T-cell (primary cell): Measurements from ENCODE around the gene KATNAL2. TPM values are rescaled to one million over a fixed set of nuclear protein-coding genes. Genes with fewer than 3 reads are reported as not detected.
"Not testable (repeated sequence)": the region's sequence is repeated elsewhere in the genome, so short reads cannot be mapped to it uniquely, and the experiment has no call there.

ENCODE experiments used
- ATAC-seq, 4 experiments: fragments of 200-7000 bp in 3 of 4; fragments of 150-1000 bp in 1 of 4; cut with Tn5 transposase; replicated peaks in 1 of 4; 1 replicate in 3 of 4; 2 replicates in 1 of 4; pipeline ENCODE4 v1.10.0; 2021; ENCODE audit warnings: moderate library complexity in 3 of 4, mild to moderate bottlenecking in 2 of 4, moderate number of reproducible peaks in 1 of 4
- CTCF ChIA-PET, 2 donors: fragments of 300-600 bp; sonication (Branson Sonifier 250); formaldehyde crosslinking; loops; one replicate each; lab custom pipeline; 2022; ENCODE audit warnings: antibody characterized with exemption in 2 of 2; lab: Charles Lee
- POLR2A ChIA-PET, 2 donors: fragments of 300-600 bp; sonication (Branson Sonifier 250); formaldehyde crosslinking; loops; one replicate each; lab custom pipeline; 2022; ENCODE audit warnings: antibody characterized with exemption in 2 of 2; lab: Charles Lee
- DNase-seq, 35 experiments: peaks; one replicate each; pipeline versions ENCODE4 v3.0.0 to v3.0.0-alpha.2; 2013 to 2023
- H3K27ac ChIP-seq: one replicate; pipeline ENCODE4 v1.5.1; 2013; ENCODE audit warnings: low read length
- H3K27me3 ChIP-seq, 2 experiments: replicated peaks in 1 of 2; 1 replicate in 1 of 2; 2 replicates in 1 of 2; pipeline versions ENCODE4 v1.6.1 to v1.7.0; 2013; ENCODE audit warnings: low read length in 1 of 2, mixed read lengths in 1 of 2; ENCODE audit not compliant: control insufficient read depth in 2 of 2, insufficient read depth in 2 of 2; ENCODE audit errors: extremely low read depth in 1 of 2
- H3K36me3 ChIP-seq, 2 donors: 1 replicate in 1 of 2; 2 replicates in 1 of 2; pipeline versions ENCODE4 v1.6.1 to v1.7.0; 2013; ENCODE audit warnings: low read length in 1 of 2; ENCODE audit not compliant: control insufficient read depth in 2 of 2, insufficient read depth in 1 of 2; ENCODE audit errors: extremely low read depth in 1 of 2
- H3K4me1 ChIP-seq, 2 experiments: 1 replicate in 1 of 2; 2 replicates in 1 of 2; pipeline versions ENCODE4 v1.6.1 to v1.7.0; 2013; ENCODE audit warnings: low read length in 2 of 2, mixed read lengths in 1 of 2; ENCODE audit not compliant: insufficient read depth in 2 of 2, control insufficient read depth in 1 of 2; ENCODE audit errors: extremely low read depth in 1 of 2
- H3K4me3 ChIP-seq, 2 donors: 1 replicate in 1 of 2; 2 replicates in 1 of 2; pipeline versions ENCODE4 v1.5.1 to v1.7.0; 2013; ENCODE audit warnings: mild to moderate bottlenecking in 2 of 2, low read length in 1 of 2, moderate library complexity in 1 of 2; ENCODE audit not compliant: control insufficient read depth in 1 of 2; ENCODE audit errors: extremely low read depth in 1 of 2
- H3K9me3 ChIP-seq: 2 replicates; pipeline ENCODE4 v1.7.0; 2013
- H3K27ac Mint-ChIP-seq, 2 donors: one replicate each; pipeline ENCODE4 v1.8.0; 2020 to 2021; ENCODE audit warnings: mild to moderate bottlenecking in 2 of 2, mixed read lengths in 2 of 2
- H3K27me3 Mint-ChIP-seq, 2 donors: one replicate each; pipeline ENCODE4 v1.8.0; 2021 to 2022; ENCODE audit warnings: mixed read lengths in 2 of 2
- H3K36me3 Mint-ChIP-seq: one replicate; pipeline ENCODE4 v1.8.0; 2021; ENCODE audit warnings: mixed read lengths
- H3K4me1 Mint-ChIP-seq, 3 donors: one replicate each; pipeline ENCODE4 v1.8.0; 2020 to 2022; ENCODE audit warnings: mixed read lengths in 3 of 3, mild to moderate bottlenecking in 1 of 3
- H3K4me3 Mint-ChIP-seq, 3 donors: one replicate each; pipeline ENCODE4 v1.8.0; 2020 to 2022; ENCODE audit warnings: mild to moderate bottlenecking in 3 of 3, mixed read lengths in 3 of 3, moderate library complexity in 3 of 3
- H3K9me3 Mint-ChIP-seq, 3 donors: one replicate each; pipeline ENCODE4 v1.8.0; 2020 to 2022; ENCODE audit warnings: mixed read lengths in 3 of 3
- WGBS: methylation state at CpG from one replicate; pipeline ENCODE4 v1.1.5; 2013; ENCODE audit warnings: missing lambda C conversion rate; ENCODE audit not compliant: insufficient coverage; 5-methylcytosine and 5-hydroxymethylcytosine counted together
- total RNA-seq, 35 experiments: library from RNA in 6 of 35; stranded (reverse) in 6 of 35; fragments of 120-200 nt in 1 of 35; gene quantifications; one replicate each; pipeline versions ENCODE4 v1.2.1 to v1.2.4 and lab custom pipeline; 2013 to 2026

Gene KATNAL2
- total RNA-seq, 5 donors from 2014 or later (not counting 1 experiment from before 2014, with no cell fraction given), result 0.53 to 1.7 (median 0.99) TPM; not detected in 1

- DNase-seq, POLR2A ChIA-PET, H3K9me3 Mint-ChIP-seq, H3K27me3 Mint-ChIP-seq, H3K36me3 Mint-ChIP-seq, H3K4me1 ChIP-seq, H3K4me3 ChIP-seq, H3K27ac Mint-ChIP-seq, H3K4me1 Mint-ChIP-seq, H3K27me3 ChIP-seq, H3K9me3 ChIP-seq, H3K27ac ChIP-seq, H3K36me3 ChIP-seq, CTCF ChIA-PET, ATAC-seq, H3K4me3 Mint-ChIP-seq: not testable (repeated sequence)
- 95% methylated on average over 3 of the region's 17 CpGs for WGBS
These were observed 108.3 kb downstream of the KATNAL2 start for GRCh38 chr18:47025557-47026174.

- POLR2A ChIA-PET, ATAC-seq, DNase-seq, H3K4me1 ChIP-seq, H3K27ac Mint-ChIP-seq, H3K9me3 ChIP-seq, H3K4me3 Mint-ChIP-seq, H3K36me3 Mint-ChIP-seq, H3K27ac ChIP-seq, H3K4me3 ChIP-seq, H3K9me3 Mint-ChIP-seq, CTCF ChIA-PET, H3K27me3 ChIP-seq, H3K36me3 ChIP-seq, H3K27me3 Mint-ChIP-seq, H3K4me1 Mint-ChIP-seq: not testable (repeated sequence)
- no CpG with 5 or more reads among the region's 29 CpGs for WGBS
These were observed 111.3 kb downstream of the KATNAL2 start for GRCh38 chr18:47028738-47029137.

- H3K4me3 ChIP-seq, H3K27ac ChIP-seq, DNase-seq, H3K27me3 ChIP-seq, H3K36me3 Mint-ChIP-seq, H3K9me3 Mint-ChIP-seq, H3K27me3 Mint-ChIP-seq, H3K27ac Mint-ChIP-seq, H3K9me3 ChIP-seq, CTCF ChIA-PET, H3K4me1 ChIP-seq, H3K4me3 Mint-ChIP-seq, H3K4me1 Mint-ChIP-seq, H3K36me3 ChIP-seq, POLR2A ChIA-PET: not testable (repeated sequence)
- ATAC-seq, result peak in 2 of 4 experiments; percentile 11 to 38
- WGBS, result no CpG with 5 or more reads among the region's 55 CpGs
These were observed 112.4 kb downstream of the KATNAL2 start for GRCh38 chr18:47029684-47030353.

GRCh38 chr18:47030887-47031286 is 113.5 kb downstream of the KATNAL2 start:
- H3K9me3 Mint-ChIP-seq, result peaks cover 0 to 12% (median 2%) of the 10 kb centered on the region in 3 donors
- 84% methylated on average over 3 of the region's 12 CpGs for WGBS
- H3K27me3 Mint-ChIP-seq, H3K27me3 ChIP-seq, POLR2A ChIA-PET, H3K4me3 Mint-ChIP-seq, H3K9me3 ChIP-seq, H3K4me1 ChIP-seq, DNase-seq, H3K27ac ChIP-seq, H3K36me3 ChIP-seq, H3K27ac Mint-ChIP-seq, H3K4me3 ChIP-seq, H3K4me1 Mint-ChIP-seq, ATAC-seq, H3K36me3 Mint-ChIP-seq, CTCF ChIA-PET: not testable (repeated sequence)

- H3K9me3 Mint-ChIP-seq, result peaks cover 0 to 16% (median 2%) of the 10 kb centered on the region in 3 donors
- Histone ChIP-seq H3K9me3 (peaks cover 2% of the 10 kb centered on the region), H3K4me1 (no peaks in the 10 kb centered on the region), H3K27ac (no peak overlapping the region), H3K36me3 (no peaks in the 10 kb centered on the region), H3K27me3 (no peaks in the 10 kb centered on the region), H3K4me3 (no peak overlapping the region)
- no peak overlapping the region for H3K27ac Mint-ChIP-seq
- peaks cover 0 to 3% of the 10 kb centered on the region in 2 donors for H3K27me3 Mint-ChIP-seq
- no peak for ATAC-seq
- 85% methylated on average over 9 of the region's 19 CpGs for WGBS
- H3K4me1 Mint-ChIP-seq, result no peaks in the 10 kb centered on the region
- H3K4me3 Mint-ChIP-seq, result no peak overlapping the region
- no peak for DNase-seq
- ChIA-PET CTCF (no interaction called here), POLR2A (no interaction called here)
- no peaks in the 10 kb centered on the region for H3K36me3 Mint-ChIP-seq
These were observed 115.5 kb downstream of the KATNAL2 start for GRCh38 chr18:47032945-47033344.

- H3K27ac ChIP-seq, H3K4me1 ChIP-seq, H3K36me3 ChIP-seq, H3K4me1 Mint-ChIP-seq, H3K9me3 ChIP-seq, H3K27ac Mint-ChIP-seq, H3K27me3 ChIP-seq, H3K36me3 Mint-ChIP-seq, CTCF ChIA-PET, DNase-seq, POLR2A ChIA-PET, ATAC-seq, H3K4me3 ChIP-seq, H3K27me3 Mint-ChIP-seq, H3K4me3 Mint-ChIP-seq: not testable (repeated sequence)
- peaks cover 0 to 16% (median 2%) of the 10 kb centered on the region in 3 donors for H3K9me3 Mint-ChIP-seq
- WGBS, result 94% methylated on average over 17 of the region's 28 CpGs
These were observed 117.2 kb downstream of the KATNAL2 start for GRCh38 chr18:47034591-47034990.
